Tibial nerve (tissue), 4 donors: ENCODE results near the gene PFKFB4. TPM values are rescaled to one million over a fixed set of nuclear protein-coding genes. Genes with fewer than 3 reads are reported as not detected.
A peak's percentile ranks its signal among the peaks of the same experiment; 100 is the strongest.

ENCODE experiments used
- DNase-seq, 2 donors: peaks; one replicate each; pipeline ENCODE4 v3.0.0-alpha.2; 2019; ENCODE audit warnings: low spot score in 2 of 2
- H3K27ac ChIP-seq, 4 donors: fragments of 200-600 bp; sonication (generic) in 3 of 4; one replicate each; pipeline ENCODE4 v1.5.1; 2017 to 2019; ENCODE audit warnings: mild to moderate bottlenecking in 1 of 4
- H3K27me3 ChIP-seq, 2 donors: fragments of 200-600 bp; sonication (generic) in 1 of 2; one replicate each; pipeline versions ENCODE4 v1.5.1 to v1.6.0; 2017 to 2019
- H3K36me3 ChIP-seq, 3 donors: fragments of 200-600 bp; sonication (generic); one replicate each; pipeline ENCODE4 v1.5.1; 2018 to 2019
- H3K4me1 ChIP-seq, 4 donors: fragments of 200-600 bp; sonication (generic) in 3 of 4; one replicate each; pipeline ENCODE4 v1.5.1; 2017 to 2019
- H3K4me3 ChIP-seq, 4 donors: fragments of 200-600 bp; sonication (generic) in 3 of 4; one replicate each; pipeline ENCODE4 v1.5.1; 2017 to 2019; ENCODE audit warnings: mild to moderate bottlenecking in 1 of 4, moderate library complexity in 1 of 4
- H3K9me3 ChIP-seq, 4 donors: fragments of 200-600 bp; sonication (generic) in 3 of 4; one replicate each; pipeline ENCODE4 v1.5.1; 2017 to 2019
- EP300 ChIP-seq, 2 donors: sonication (generic); formaldehyde crosslinking; IDR thresholded peaks; one replicate each; pipeline ENCODE4 v1.6.1; 2017; ENCODE audit warnings: antibody characterized with exemption in 2 of 2, mild to moderate bottlenecking in 1 of 2
- POLR2A ChIP-seq, 2 donors: fragments of 450-650 bp; IDR thresholded peaks; one replicate each; pipeline ENCODE4 v1.6.1; 2017; ENCODE audit warnings: antibody characterized with exemption in 2 of 2, mild to moderate bottlenecking in 2 of 2, moderate library complexity in 2 of 2
- WGBS, 2 donors: methylation state at CpG; one replicate each; pipeline ENCODE4 v1.1.5; 2018; 5-methylcytosine and 5-hydroxymethylcytosine counted together
- small RNA-seq: library from RNA; depleted of rRNA; stranded (forward); fragments of <200 nt; gene quantifications from one replicate; pipeline ENCODE3, GENCODE V24; 2016
- total RNA-seq, 4 donors: library from RNA; depleted of rRNA; stranded (reverse); fragments of >200 nt; gene quantifications; one replicate each; pipeline ENCODE4 v1.1.0, GENCODE V29; 2016
- TF ChIP-seq, protein P1 (sequence below), 5 experiments: fragments of 200-600 bp in 3 of 5; fragments of 450-650 bp in 2 of 5; sonication (generic) in 3 of 5; IDR thresholded peaks; one replicate each; pipeline ENCODE4 v1.5.1; 2016 to 2019; ENCODE audit warnings: antibody characterized with exemption in 5 of 5, mild to moderate bottlenecking in 3 of 5, moderate library complexity in 2 of 5

The PFKFB4 gene
- total RNA-seq, 4 donors from 2014 or later, result 2.2 to 9.0 (median 7.6) TPM

DNA sequence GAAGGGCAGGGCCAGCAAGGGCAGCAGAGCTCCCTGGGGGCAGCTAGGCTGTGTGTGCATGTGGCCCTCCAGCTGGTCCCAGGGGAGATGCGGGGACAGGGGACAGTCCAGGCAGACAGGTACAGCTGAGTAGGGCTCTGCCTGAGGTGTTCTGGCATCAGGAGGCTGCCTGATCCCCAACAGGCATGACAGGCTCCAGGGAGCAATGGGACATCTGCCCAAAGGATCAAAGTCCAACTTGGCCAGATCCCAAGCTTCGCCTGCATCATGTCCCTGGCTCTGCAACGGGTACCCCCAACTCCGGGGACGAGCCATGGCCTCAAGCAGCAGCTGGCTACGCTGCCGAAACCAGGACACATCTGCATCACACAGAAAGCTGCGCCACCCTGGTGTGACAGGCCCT, 88.3 kb downstream of the PFKFB4 start:
- H3K4me3 ChIP-seq, result no peak overlapping the region
- H3K9me3 ChIP-seq, result no peaks in the 10 kb centered on the region
- peaks cover 2 to 73% (median 63%) of the 10 kb centered on the region in 4 donors for H3K4me1 ChIP-seq
- peaks cover 0 to 51% (median 6%) of the 10 kb centered on the region in 3 donors for H3K36me3 ChIP-seq
- TF ChIP-seq EP300 (IDR thresholded peaks at IDR 0.05) (no peak), POLR2A (IDR thresholded peaks at IDR 0.05) (no peak)
- TF ChIP-seq, protein P1, sequence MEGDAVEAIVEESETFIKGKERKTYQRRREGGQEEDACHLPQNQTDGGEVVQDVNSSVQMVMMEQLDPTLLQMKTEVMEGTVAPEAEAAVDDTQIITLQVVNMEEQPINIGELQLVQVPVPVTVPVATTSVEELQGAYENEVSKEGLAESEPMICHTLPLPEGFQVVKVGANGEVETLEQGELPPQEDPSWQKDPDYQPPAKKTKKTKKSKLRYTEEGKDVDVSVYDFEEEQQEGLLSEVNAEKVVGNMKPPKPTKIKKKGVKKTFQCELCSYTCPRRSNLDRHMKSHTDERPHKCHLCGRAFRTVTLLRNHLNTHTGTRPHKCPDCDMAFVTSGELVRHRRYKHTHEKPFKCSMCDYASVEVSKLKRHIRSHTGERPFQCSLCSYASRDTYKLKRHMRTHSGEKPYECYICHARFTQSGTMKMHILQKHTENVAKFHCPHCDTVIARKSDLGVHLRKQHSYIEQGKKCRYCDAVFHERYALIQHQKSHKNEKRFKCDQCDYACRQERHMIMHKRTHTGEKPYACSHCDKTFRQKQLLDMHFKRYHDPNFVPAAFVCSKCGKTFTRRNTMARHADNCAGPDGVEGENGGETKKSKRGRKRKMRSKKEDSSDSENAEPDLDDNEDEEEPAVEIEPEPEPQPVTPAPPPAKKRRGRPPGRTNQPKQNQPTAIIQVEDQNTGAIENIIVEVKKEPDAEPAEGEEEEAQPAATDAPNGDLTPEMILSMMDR (IDR thresholded peaks at IDR 0.05), result no peak
- no peak for DNase-seq
- no peaks in the 10 kb centered on the region for H3K27me3 ChIP-seq
- H3K27ac ChIP-seq, result peak overlapping the region; percentile 18 to 99 (median 98)
- 68 to 78% methylated on average over 7 of the region's 8 CpGs for WGBS, 2 donors

Small RNA genes within 50 kb of the gene (small RNA-seq; reads per million reads assigned to genes)
- not detected for gene MIR6823

Other genes with a start within 250 kb of the PFKFB4 start
- not detected for gene SPINK8, start 223.1 kb downstream of the PFKFB4 start, total RNA-seq
- gene FBXW12, start 184.6 kb downstream of the PFKFB4 start, total RNA-seq, result not detected
- 100 to 1,000 TPM; 216 to 379 (median 339) TPM for gene PLXNB1, start 126.7 kb downstream of the PFKFB4 start, total RNA-seq
- 10 to 100 TPM; 23.4 to 33.3 (median 29.2) TPM for gene CCDC51, start 116.7 kb downstream of the PFKFB4 start, total RNA-seq
- gene TMA7, start 116.5 kb downstream of the PFKFB4 start, total RNA-seq, result 100 to 1,000 TPM; 212 to 380 (median 291) TPM
- gene ATRIP, start 110.1 kb downstream of the PFKFB4 start, total RNA-seq, result 10 to 100 TPM in 2 of 4 donors, 1 to 10 TPM in 2; 7.5 to 10.5 (median 9.3) TPM
- 100 to 1,000 TPM in 2 of 4 donors, 10 to 100 TPM in 2; 78.4 to 145 (median 93.9) TPM for gene SHISA5, start 52.6 kb downstream of the PFKFB4 start, total RNA-seq
- 1 to 10 TPM in 1 of 4 donors, not detected in 3; 1.5 TPM for gene UCN2, start 7.0 kb upstream of the PFKFB4 start, total RNA-seq
- gene COL7A1, start 38.5 kb upstream of the PFKFB4 start, total RNA-seq, result 10 to 100 TPM in 3 of 4 donors, 1 to 10 TPM in 1; 3.1 to 15.7 (median 15.0) TPM
- gene UQCRC1, start 52.8 kb upstream of the PFKFB4 start, total RNA-seq, result 100 to 1,000 TPM; 143 to 196 (median 186) TPM
- not detected for gene TMEM89, start 65.0 kb upstream of the PFKFB4 start, total RNA-seq
- gene SLC26A6, start 78.7 kb upstream of the PFKFB4 start, total RNA-seq, result 10 to 100 TPM; 13.8 to 26.4 (median 15.9) TPM
- gene CELSR3, start 106.1 kb upstream of the PFKFB4 start, total RNA-seq, result 10 to 100 TPM in 1 of 4 donors, 1 to 10 TPM in 2, under 1 TPM in 1; 0.87 to 13.5 (median 1.5) TPM
- 10 to 100 TPM; 32.4 to 88.5 (median 51.8) TPM for gene NCKIPSD, start 129.1 kb upstream of the PFKFB4 start, total RNA-seq
- 100 to 1,000 TPM; 130 to 202 (median 171) TPM for gene IP6K2, start 160.4 kb upstream of the PFKFB4 start, total RNA-seq